GM21528 (cell line): Measurements from ENCODE around the gene FMNL1.
"Not testable (repeated sequence)": the region's sequence is repeated elsewhere in the genome, so short reads cannot be mapped to it uniquely, and the experiment has no call there.

Experiments used
- ATAC-seq: cut with Tn5 transposase; IDR thresholded peaks from one replicate; pipeline ENCODE4 v1.9.1; 2021; ENCODE audit warnings: mild to moderate bottlenecking, moderate library complexity; ENCODE audit not compliant: unreplicated experiment, low FRiP score

Gene FMNL1, protein sequence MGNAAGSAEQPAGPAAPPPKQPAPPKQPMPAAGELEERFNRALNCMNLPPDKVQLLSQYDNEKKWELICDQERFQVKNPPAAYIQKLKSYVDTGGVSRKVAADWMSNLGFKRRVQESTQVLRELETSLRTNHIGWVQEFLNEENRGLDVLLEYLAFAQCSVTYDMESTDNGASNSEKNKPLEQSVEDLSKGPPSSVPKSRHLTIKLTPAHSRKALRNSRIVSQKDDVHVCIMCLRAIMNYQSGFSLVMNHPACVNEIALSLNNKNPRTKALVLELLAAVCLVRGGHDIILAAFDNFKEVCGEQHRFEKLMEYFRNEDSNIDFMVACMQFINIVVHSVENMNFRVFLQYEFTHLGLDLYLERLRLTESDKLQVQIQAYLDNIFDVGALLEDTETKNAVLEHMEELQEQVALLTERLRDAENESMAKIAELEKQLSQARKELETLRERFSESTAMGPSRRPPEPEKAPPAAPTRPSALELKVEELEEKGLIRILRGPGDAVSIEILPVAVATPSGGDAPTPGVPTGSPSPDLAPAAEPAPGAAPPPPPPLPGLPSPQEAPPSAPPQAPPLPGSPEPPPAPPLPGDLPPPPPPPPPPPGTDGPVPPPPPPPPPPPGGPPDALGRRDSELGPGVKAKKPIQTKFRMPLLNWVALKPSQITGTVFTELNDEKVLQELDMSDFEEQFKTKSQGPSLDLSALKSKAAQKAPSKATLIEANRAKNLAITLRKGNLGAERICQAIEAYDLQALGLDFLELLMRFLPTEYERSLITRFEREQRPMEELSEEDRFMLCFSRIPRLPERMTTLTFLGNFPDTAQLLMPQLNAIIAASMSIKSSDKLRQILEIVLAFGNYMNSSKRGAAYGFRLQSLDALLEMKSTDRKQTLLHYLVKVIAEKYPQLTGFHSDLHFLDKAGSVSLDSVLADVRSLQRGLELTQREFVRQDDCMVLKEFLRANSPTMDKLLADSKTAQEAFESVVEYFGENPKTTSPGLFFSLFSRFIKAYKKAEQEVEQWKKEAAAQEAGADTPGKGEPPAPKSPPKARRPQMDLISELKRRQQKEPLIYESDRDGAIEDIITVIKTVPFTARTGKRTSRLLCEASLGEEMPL

DNA sequence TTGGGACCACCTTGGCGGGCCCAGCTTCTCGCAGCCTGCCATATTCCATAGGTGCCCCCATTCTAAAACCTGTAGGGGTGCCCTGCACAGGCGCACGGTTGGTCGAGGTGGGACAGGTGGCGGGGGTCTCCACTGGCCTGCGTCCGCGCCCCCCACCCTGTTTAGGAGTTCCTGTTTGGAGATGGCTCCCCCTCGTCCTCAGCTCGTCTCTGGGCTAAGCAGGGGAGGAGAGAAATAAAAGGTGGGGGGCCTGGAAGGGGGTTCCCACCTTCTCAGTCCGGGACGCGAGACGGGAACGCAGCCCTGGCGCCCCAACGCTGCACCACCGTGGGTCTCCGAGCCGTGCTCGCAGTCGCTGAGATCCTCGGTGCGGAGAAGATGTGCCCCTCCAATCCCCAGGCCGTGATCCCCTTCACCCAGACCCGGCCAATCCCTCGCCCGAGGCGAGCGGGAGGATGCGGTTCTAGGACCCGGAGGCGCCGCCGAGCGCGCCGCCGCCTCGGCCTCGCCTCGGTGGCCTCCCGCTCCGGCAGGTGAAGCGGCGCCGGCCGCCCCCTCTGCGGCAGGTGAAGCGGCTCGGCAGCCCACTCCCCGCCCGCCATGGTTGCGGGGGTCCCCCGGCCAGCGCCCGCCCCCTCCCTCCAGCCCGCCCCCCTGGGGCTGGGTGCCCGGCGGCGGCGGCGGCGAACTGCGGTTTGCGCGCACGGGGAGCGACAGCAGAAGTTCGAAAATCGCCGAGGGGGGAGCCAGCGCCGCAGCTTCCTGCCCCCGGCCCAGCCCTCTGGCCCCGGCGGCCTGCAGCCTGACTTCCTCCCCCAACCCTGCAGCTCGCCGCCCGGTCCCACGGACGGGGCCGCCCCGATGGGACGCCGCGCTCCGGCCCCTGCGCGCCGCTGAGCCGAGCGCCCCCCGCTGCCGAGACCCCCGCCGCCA, at the start of gene FMNL1:
FMNL1 (plus strand) TSS at position 805 of the 933 bp plus-strand sequence. CDS start 240 bp downstream, outside the sequence.
- ATAC-seq, result no peak

DNA sequence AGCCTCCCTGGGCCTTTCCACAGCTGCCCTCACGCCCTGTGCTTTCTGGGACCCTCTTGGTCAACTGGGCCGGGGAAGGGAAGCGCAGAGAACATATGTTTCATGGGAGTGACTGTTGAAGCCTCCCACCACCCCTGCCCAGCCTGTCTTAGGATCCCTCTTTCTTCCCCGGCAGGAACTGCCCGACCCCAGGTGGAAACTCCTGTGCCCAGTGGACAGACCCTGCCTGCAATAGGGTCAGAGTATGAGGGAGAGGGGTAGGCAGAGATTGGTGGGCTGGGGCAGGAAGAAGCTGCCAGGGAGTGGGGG, 49.5 kb upstream of the FMNL1 start:
- no peak for ATAC-seq

DNA sequence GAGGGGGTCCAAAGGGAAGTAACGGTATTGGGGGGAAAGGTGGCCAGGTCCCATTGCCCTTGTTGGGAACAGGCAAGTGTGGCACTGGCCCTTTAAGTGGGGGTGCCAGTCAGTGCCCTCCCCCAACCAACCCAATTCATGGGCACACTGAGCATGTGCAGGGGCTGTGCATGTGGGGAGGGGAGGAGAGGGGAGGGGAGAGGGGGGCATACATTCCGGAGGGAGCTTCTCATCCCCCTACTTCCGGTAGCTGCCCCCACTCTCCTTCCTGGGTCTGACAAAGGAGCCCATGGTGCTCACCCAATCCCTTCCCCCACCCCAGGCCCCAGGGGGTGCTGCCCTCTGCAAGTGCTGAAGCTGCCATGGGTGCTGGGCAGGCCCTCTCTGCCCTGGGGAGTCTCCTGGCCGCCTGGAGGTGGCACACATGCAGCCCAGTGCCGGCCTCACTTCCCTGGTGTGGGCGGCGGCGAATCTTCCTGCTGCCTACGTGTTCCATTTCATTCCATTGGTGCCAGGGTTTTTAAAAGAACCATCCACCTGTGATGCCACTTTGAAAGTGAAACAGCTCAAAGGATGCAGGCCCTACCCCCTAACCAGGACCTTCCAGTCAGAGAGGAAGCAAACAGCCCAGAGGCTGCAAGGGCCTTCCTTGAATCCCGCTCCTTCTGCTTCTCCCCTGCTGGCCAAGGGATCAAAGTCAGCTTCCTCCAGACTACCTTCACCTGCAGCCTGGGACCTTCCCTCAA, 49.0 kb upstream of the FMNL1 start:
- no peak for ATAC-seq

DNA sequence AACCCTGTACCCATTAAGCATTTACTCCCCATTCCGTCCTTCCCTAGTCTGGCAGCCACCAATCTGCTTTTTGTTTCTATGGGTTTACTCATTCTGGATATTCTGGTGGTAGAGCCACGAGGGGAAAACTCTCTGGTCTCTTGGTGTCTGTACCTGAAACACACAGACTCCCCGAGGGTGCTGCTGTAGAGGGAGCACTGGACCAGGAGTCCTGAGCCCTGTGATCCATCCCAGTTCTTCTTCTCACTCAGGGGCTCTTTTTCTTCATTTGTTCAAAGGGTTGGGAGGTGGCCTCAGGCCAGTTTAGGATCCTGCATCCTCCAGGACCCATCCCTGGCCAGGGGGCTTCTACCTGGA, 45.9 kb upstream of the FMNL1 start:
- no peak for ATAC-seq

DNA sequence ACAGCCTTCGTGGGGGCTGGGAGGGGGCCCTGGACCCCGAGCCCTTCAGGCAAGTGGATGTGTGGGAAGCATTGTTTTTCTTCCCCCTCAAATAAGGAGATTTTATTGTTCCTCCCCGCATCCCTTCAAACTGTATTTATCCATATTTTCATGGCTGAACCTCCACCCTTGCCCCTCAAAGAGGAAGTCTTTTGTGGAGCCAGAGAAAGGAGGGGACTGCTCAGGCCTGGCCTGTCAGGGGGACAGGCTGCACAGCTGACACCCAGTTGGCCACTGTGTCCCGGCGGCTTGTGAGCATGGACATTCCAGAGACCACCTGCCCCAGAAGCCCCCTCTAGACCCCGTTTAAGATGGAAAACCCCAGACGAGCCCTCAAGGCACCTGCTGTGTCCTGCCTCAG, 44.1 kb upstream of the FMNL1 start:
- ATAC-seq, result no peak

DNA sequence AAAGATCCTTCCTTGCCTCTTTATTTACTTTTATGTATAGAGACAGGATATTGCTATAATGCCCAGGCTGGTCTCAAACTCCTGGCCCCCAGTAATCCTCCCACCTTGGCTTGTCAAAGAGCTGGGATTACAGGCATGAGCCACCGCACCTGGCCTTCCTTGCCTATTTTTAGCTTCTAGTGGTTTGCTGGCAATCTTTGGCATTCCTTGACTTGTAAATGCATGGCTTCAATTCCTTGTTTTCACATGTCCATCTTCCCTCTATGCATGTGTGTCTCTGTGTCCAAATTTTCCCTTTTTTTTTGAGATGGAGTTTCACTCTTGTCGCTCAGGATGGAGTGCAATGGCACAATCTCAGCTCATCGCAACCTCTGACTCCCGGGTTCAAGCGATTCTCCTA, 37.5 kb upstream of the FMNL1 start:
- ATAC-seq, result no peak

DNA sequence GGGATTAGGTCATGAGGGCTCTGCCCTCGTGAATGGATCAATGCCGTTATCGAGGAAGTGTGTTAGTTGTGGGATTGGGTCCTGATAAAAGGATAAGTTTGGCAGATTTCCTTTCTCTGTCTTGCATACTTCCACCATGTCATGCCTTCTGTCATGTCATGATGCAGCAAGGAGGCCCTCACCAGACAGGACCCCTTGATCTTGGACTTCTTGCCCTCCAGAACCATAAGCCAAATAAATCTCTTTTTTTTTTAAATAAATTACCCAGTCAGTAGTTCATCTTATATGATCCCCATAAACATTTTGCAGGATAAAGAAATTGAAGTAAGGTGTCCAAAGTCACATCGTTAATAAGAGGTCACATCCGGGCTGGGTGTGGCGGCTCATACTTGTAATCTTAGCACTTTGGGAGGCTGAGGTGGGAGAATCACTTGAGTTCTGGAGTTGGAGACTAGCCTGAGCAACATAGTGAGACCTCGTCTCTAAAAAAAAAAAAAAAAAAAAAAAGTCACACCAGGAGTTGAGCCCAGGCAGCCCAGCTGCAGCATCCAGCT, 34.8 kb upstream of the FMNL1 start:
- ATAC-seq, result no peak

DNA sequence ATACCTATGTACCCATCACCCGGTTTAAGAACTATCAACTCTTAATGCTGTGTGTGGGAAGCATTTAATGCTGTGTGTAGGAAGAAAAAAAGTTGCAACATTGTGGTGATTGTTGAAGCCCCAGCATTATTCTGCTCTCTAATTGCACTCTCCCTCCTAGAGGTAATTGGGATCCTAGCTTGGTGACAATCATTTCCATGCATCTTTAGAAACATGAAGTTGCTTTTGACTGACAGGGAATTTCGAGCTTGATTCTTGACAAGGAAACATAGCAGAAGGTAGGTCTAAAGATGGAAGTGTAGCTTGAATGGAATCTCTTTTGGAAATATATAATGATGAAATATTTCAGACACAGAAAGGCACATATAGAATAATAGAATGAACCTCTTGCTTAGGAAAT, 32.7 kb upstream of the FMNL1 start:
- ATAC-seq, result no peak

DNA sequence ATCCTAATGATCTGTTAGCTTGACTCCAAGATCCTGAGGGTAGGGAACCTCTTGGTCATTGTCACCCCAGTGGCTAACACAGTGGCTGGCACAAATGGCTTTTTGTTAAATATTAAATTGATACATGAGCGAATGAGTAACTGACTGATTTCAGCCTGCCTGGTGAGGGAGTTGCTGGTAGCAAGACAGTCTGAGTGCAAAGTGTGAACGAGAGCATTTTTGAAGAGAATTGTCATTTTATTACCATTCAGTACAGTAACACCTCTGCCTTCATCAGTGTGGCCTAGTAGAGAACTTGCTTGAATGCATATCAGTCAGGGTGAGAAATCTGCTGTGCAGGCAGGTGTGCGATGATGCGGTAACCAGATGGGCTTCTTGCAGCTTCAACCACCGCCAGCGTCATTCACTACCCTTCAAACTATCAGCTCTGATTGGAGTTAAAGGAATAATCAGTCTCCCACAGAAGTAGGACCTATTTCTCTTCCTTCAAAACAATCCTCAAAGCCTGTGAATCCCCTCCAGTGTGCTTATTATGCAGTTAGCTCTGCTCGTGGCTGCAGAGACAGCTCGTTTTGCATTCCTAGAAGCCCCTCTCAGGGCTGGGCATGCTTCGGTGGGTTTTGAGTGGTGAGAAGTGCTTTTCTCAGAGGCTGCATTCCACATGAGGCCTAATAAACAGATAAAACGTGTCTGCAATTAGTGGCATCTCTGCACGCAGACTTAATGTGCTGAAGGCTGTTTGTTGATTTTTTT, 31.0 kb upstream of the FMNL1 start:
- ATAC-seq, result no peak

DNA sequence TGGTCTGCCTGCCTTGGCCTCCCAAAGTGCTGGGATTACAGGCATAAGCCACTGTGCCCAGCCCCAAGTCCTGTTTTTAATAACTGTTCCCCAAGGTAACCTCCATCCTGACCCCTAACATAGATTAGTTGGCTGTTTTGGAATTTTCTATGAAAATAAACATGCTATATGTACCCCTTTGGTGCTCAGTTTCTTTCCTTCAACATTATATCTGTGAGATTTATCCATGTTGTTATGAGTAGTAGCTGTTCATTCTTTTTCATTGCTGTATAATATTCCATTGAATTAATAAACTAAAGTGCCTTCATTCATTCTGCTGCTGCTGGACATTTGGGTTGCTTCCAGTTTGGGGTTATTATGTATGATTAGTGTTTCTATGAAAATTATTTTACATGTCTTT, 26.3 kb upstream of the FMNL1 start:
- ATAC-seq, result no peak

DNA sequence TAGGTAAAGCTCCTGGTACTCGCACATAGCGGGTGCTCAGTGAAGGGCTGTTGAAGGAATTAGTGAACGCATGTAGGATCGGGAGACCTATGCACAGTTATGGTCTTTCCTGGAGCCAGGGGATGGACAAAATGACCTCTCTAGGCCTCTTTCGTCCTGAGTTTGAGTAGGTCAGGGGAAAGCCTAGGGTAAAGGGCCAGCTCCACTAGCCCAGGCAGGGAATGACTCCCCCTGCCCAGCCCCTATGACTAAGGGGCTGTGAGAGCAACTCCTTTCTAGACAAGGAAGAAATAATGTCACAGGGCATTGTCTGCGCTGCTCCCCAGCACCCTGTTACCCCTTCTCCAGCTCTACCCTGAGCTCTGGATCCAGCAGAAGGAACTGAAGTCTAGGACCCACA, 24.6 kb upstream of the FMNL1 start:
- no peak for ATAC-seq

DNA sequence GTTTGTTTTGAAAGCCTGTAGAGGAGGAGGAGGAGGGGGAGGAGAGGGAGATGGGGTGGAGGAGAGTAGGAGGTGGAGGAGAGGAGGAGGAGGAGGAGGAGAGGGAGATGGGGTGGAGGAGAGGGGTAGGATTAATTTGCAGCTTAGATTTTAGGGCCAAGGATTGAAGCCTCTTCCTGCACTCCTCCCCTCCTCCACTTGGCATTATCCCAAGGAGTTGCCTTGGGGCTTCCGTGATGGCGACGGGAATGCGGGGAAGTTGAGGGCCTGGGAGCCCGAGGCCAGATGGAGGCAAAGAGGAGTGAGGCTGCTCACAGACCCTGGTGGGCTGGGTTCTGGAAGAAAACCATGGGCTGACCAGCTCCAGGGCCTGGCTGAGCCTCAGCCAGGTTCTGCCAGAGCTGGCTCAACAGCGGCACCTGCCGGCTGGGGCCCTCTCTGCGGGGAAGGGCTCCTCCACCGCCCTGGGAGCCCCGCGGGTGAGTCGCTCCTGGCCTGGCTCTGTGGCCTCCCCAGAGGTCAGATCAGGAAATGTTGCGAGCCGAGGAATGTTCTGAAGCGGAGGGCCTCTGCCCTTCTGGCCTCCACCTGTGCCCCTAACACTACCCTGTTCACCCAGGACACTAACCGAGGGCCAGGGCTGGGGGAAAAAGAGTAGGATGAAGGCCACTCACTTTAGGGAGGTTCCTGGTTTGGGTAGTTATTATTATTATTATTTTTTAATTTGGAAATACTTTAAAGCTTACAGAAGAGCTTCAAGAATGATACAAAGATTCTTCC, 23.9 kb upstream of the FMNL1 start:
- ATAC-seq, result no peak

DNA sequence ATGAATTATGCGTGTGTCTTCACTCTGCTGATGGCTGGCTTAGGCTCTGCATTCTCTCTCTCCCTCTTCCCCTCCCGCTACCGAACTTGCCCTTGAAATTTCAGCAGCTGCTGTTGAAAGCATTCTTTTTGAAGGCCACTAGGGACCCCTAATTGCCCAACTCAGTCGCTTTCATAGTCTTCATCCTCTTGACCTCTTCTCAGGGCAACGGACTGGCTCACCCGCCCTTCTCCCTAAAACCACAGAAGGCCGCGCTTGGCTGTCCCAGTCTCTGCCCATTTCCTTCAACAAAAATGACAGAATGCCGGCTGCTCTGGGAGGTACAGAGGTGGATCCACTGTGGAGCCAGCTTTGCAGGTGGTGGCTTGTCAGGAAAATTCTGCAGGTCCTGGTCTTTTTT, 21.0 kb upstream of the FMNL1 start:
- no peak for ATAC-seq

DNA sequence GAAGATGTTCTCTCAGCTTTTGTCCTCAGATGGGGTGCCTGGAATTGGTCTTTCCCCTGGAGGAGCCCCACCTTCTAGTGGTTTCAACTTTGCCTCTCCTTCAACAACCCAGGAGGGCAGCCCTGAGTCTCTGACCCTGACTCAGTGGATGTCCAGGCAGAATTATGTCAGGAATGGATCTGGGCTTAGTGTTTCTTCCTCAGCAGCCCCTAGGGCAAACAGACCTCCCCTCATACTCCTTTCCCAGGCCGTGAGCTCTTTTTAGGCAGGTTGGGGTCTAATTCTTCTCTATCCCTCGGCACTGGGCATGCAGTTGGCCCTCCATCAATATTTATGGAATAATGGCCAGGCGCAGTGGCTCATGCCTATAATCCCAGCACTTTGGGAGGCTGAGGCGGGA, 20.2 kb upstream of the FMNL1 start:
- ATAC-seq, result no peak

DNA sequence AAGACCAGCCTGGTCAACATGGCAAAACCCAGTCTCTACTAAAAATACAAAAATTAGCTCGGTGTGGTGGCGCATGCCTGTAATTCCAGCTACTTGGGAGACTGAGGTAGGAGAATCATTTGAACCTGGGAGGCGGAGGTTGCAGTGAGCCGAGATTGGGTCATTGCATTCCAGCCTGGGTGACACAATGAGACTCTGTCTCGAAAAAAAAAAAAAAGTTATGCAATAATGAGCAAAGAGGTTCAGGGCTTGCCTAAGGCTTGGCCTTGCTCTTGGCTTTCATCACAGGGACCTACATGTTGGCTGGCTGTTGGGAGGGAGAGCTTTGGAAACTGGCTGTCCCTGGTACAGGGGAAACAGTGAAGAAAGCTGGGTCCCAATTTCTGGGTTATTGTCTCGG, 19.8 kb upstream of the FMNL1 start:
- not testable (repeated sequence) for ATAC-seq

DNA sequence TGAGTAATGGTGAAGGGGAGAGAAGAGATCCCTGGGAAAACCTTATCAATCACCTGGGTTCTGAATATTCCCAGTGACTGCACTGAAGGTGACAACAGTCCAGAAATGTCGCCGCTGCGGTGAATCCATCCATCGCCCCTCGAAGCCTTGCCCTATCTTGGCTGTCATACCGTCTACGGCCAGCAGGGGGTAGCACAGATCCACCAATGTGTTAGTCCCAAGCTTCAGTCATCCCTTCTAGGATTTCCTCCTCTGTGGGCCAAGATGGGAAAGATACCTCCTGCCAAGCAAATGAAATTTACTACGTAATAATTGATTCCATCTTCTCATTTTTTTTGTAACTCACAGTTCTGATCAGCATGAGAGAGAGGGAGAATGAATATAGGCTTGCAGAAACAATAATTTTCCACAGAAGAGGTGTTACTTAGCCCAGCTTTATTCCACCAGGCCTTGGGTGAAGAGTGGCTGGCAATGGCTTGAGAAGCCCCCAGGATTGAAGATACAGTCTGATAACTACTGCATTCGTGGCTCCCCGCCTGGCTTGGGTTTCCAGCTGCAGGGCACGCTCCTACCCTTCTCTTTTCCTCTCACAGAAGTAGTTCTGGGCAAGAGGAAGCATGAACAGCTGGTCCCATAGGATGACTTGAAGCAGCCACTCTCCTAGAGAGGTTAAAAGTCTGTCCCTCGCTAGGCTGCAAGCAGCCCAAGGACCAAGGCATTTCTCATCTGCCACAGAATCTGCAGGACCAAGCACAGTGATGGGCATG, 2.6 kb upstream of the FMNL1 start:
- no peak for ATAC-seq

DNA sequence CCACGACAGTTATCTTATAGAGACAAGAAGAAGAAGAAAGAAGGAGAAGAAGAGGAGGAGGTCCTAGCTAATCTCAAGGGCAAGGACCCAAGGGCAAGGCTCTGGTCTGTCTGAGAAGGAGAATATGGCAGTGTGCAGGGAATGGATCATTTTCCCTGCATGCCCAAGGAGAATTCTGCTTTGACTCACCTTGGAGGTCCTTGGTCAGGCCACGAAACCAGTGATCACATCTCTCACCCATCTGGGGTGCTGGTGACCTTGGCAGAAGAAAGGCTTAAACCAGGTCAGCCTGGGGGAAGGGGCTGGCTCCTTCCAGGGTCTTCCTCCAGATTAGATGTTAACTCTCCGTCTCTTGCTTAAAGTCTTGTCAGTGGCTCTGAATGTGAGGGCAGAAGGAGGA, 1.6 kb upstream of the FMNL1 start:
- ATAC-seq, result no peak

DNA sequence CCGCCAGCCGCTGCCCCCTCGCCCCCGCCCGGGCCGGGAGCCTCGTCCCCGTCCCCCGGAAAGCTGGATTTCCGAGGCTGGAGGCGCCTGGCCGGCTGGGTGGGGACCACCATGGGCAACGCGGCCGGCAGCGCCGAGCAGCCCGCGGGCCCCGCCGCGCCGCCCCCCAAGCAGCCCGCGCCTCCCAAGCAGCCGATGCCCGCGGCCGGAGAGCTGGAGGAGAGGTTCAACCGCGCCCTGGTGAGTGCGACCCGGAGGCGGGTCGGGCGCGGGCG, 266 bp downstream of the FMNL1 start:
- no peak for ATAC-seq
